HepG2 (cell line): Measurements from ENCODE around the gene COG8. TPM values are rescaled to one million over a fixed set of nuclear protein-coding genes. Genes with fewer than 3 reads are reported as not detected.
A peak's percentile ranks its signal among the peaks of the same experiment; 100 is the strongest.

Source experiments
- HMGA1 ChIP-seq: sonication (generic); formaldehyde crosslinking; conservative IDR thresholded peaks from 2 replicates; pipeline ENCODE4 v1.4.0; 2020; ENCODE audit warnings: missing genetic modification reagents
- LCORL ChIP-seq, 2 experiments: fragments of 450-650 bp in 1 of 2; sonication (generic) in 1 of 2; formaldehyde crosslinking in 1 of 2; IDR thresholded peaks; 2 replicates each; pipeline versions ENCODE4 v1.5.0 to v1.6.1; 2017 to 2020; ENCODE audit warnings: antibody characterized with exemption in 1 of 2, missing genetic modification reagents in 1 of 2
- MIER3 ChIP-seq: IDR thresholded peaks from 2 replicates; pipeline ENCODE4 v1.6.1; 2016; ENCODE audit warnings: missing compliant biosample characterization, borderline replicate concordance
- NBN ChIP-seq: fragments of 450-650 bp; conservative IDR thresholded peaks from 2 replicates; pipeline ENCODE4 v1.6.1; 2017
- NFKB2 ChIP-seq: sonication (generic); formaldehyde crosslinking; IDR thresholded peaks from 2 replicates; pipeline ENCODE4 v1.4.0; 2020; ENCODE audit warnings: missing genetic modification reagents, borderline replicate concordance
- NR2F1 ChIP-seq, 2 experiments: fragments of 450-650 bp in 1 of 2; formaldehyde crosslinking in 1 of 2; IDR thresholded peaks; 2 replicates each; pipeline versions ENCODE4 v1.5.0 to v1.6.1; 2016 to 2020; ENCODE audit warnings: mild to moderate bottlenecking in 1 of 2, missing compliant biosample characterization in 1 of 2, missing genetic modification reagents in 1 of 2, moderate library complexity in 1 of 2
- PAWR ChIP-seq: sonication (generic); formaldehyde crosslinking; IDR thresholded peaks from 2 replicates; pipeline ENCODE4 v1.4.0; 2020; ENCODE audit warnings: missing genetic modification reagents, mild to moderate bottlenecking, borderline replicate concordance
- PBX2 ChIP-seq: IDR thresholded peaks from 2 replicates; pipeline ENCODE4 v1.6.1; 2016; ENCODE audit warnings: control low read depth
- PLSCR1 ChIP-seq: sonication (generic); formaldehyde crosslinking; IDR thresholded peaks from 2 replicates; pipeline ENCODE4 v1.5.0; 2020; ENCODE audit warnings: missing genetic modification reagents, mild to moderate bottlenecking, borderline replicate concordance
- PRDM4 ChIP-seq: sonication (generic); formaldehyde crosslinking; IDR thresholded peaks from 2 replicates; pipeline ENCODE4 v1.9.0; 2021; ENCODE audit warnings: missing genetic modification reagents, borderline replicate concordance
- SRY ChIP-seq: sonication (generic); formaldehyde crosslinking; IDR thresholded peaks from 2 replicates; pipeline ENCODE4 v1.8.0; 2022; ENCODE audit warnings: mild to moderate bottlenecking, missing genetic modification reagents
- TFE3 ChIP-seq: IDR thresholded peaks from 2 replicates; pipeline ENCODE4 v1.6.1; 2016
- YEATS4 ChIP-seq: sonication (generic); formaldehyde crosslinking; IDR thresholded peaks from 2 replicates; pipeline ENCODE4 v1.4.0; 2020; ENCODE audit warnings: missing genetic modification reagents, borderline replicate concordance
- ZBTB46 ChIP-seq: sonication (generic); formaldehyde crosslinking; IDR thresholded peaks from 2 replicates; pipeline ENCODE4 v1.4.0; 2020; ENCODE audit warnings: mild to moderate bottlenecking, missing genetic modification reagents, borderline replicate concordance
- ZNF263 ChIP-seq: sonication (generic); formaldehyde crosslinking; IDR thresholded peaks from 2 replicates; pipeline ENCODE4 v1.4.0; 2020; ENCODE audit warnings: missing genetic modification reagents
- ZNF274 ChIP-seq: sonication (generic); formaldehyde crosslinking; IDR thresholded peaks from 2 replicates; pipeline ENCODE4 v1.5.1; 2020; ENCODE audit warnings: mild to moderate bottlenecking, missing genetic modification reagents
- ZNF343 ChIP-seq: sonication (generic); formaldehyde crosslinking; IDR thresholded peaks from 2 replicates; pipeline ENCODE4 v1.4.0; 2020; ENCODE audit warnings: mild to moderate bottlenecking, missing genetic modification reagents
- ZNF547 ChIP-seq: sonication (generic); formaldehyde crosslinking; IDR thresholded peaks from 2 replicates; pipeline ENCODE4 v1.5.1; 2020; ENCODE audit warnings: mild to moderate bottlenecking, missing genetic modification reagents
- ZNF598 ChIP-seq: sonication (generic); formaldehyde crosslinking; IDR thresholded peaks from 2 replicates; pipeline ENCODE4 v1.5.1; 2020; ENCODE audit warnings: mild to moderate bottlenecking, missing genetic modification reagents, borderline replicate concordance
- ZNF777 ChIP-seq: sonication (generic); formaldehyde crosslinking; IDR thresholded peaks from 2 replicates; pipeline ENCODE4 v1.4.0; 2020; ENCODE audit warnings: missing genetic modification reagents
- ZNF850 ChIP-seq: sonication (generic); formaldehyde crosslinking; conservative IDR thresholded peaks from 2 replicates; pipeline ENCODE4 v1.9.0; 2021; ENCODE audit warnings: mild to moderate bottlenecking, missing genetic modification reagents
- polyA plus RNA-seq, 8 experiments: library from polyadenylated mRNA; depleted of rRNA in 3 of 8; stranded (reverse) in 7 of 8; unstranded in 1 of 8; fragments of >200 nt; fragmentation: Illumina TruSeq in 4 of 8; extraction: Trizol in 4 of 8; gene quantifications; 2 replicates each; pipeline versions ENCODE4 v1.2.1 to v1.2.3, GENCODE V29; 2011 to 2016; ENCODE audit warnings: low read depth in 4 of 8, missing spikeins in 1 of 8, mixed read lengths in 1 of 8; ENCODE audit not compliant: insufficient read depth in 1 of 8
- total RNA-seq, 5 experiments: library from RNA; depleted of rRNA; stranded (reverse); fragments of >200 nt; fragmentation: Illumina TruSeq; extraction: Trizol; gene quantifications; 2 replicates each; pipeline ENCODE4 v1.2.3, GENCODE V29; 2016; ENCODE audit warnings: low read depth in 1 of 5

The COG8 gene
- total and polyA plus RNA-seq, 2 of the 13 experiments (the other 11 are each of a cell fraction or from before 2014, with no cell fraction given), result 45.5 to 52.1 TPM

GRCh38 chr16:69311533-69312387, 27.6 kb downstream of the COG8 start (continued):
- no peak for TF ChIP-seq PLSCR1 (CRISPR knock-in tag)
- TF ChIP-seq NBN, result no peak
- TF ChIP-seq HMGA1 (CRISPR knock-in tag), result no peak
- TF ChIP-seq ZNF777, result peak; percentile 48; the same call in 1 of the 2 replicates
- TF ChIP-seq NFKB2 (CRISPR knock-in tag), result peak; percentile 69
- TF ChIP-seq ZNF274 (CRISPR knock-in tag), result no peak; the same call in none of the 2 replicates
- TF ChIP-seq ZNF547 (CRISPR knock-in tag), result no peak; the same call in 1 of the 2 replicates
- peak; percentile 44; the same call in 1 of the 2 replicates for TF ChIP-seq TFE3 (CRISPR knock-in tag)
- TF ChIP-seq ZNF343, result no peak; the same call in 1 of the 2 replicates
- peak; percentile 50 for TF ChIP-seq ZNF263
- TF ChIP-seq PRDM4 (CRISPR knock-in tag), result no peak
- TF ChIP-seq PAWR (CRISPR knock-in tag), result 0 out of 2 replicates have a peak, but pooled peaks have one; percentile 57
- peak; percentile 42; the same call in 1 of the 2 replicates for TF ChIP-seq ZNF598 (CRISPR knock-in tag)
- TF ChIP-seq PBX2 (CRISPR knock-in tag), result 0 out of 2 replicates have a peak, but pooled peaks have one; percentile 13
- no peak for TF ChIP-seq LCORL (IDR thresholded peaks at IDR 0.05)
- no peak; the same call in 1 of the 2 replicates for TF ChIP-seq LCORL (CRISPR knock-in tag; IDR thresholded peaks at IDR 0.05)
- peak; percentile 13; the same call in 1 of the 2 replicates for TF ChIP-seq YEATS4 (CRISPR knock-in tag)
- TF ChIP-seq SRY, result no peak; the same call in 1 of the 2 replicates
- 0 out of 2 replicates have a peak, but pooled peaks have one; percentile 55 for TF ChIP-seq ZBTB46 (CRISPR knock-in tag)
- TF ChIP-seq MIER3 (CRISPR knock-in tag), result no peak
- TF ChIP-seq NR2F1 (CRISPR knock-in tag; IDR thresholded peaks at IDR 0.05), result peak in 1 of 2 experiments; percentile 11; a peak in 1 of 4 replicates
- no peak for TF ChIP-seq ZNF850 (CRISPR knock-in tag)
